ENCODE data around the gene OPN1LW. TPM values are rescaled to one million over a fixed set of nuclear protein-coding genes. Genes with fewer than 3 reads are reported as not detected.
"Not testable (repeated sequence)": the region's sequence is repeated elsewhere in the genome, so short reads cannot be mapped to it uniquely, and the experiment has no call there.

The OPN1LW gene
- total RNA-seq, 1 donor, result not detected

GRCh38 chrX:154142386-154142785, 1.7 kb upstream of the OPN1LW start:
- no peak for DNase-seq (ENCODE audit: low read depth)
- no peak for TF ChIP-seq CTCF (IDR thresholded peaks at IDR 0.05; ENCODE audit: insufficient read depth, low read depth, low read length)
- H3K4me3 ChIP-seq (ENCODE audit: low read depth, low read length), result no peak overlapping the region

- H3K4me3 ChIP-seq (ENCODE audit: low read depth, low read length), result no peak overlapping the region
- TF ChIP-seq CTCF (IDR thresholded peaks at IDR 0.05; ENCODE audit: insufficient read depth, low read depth, low read length), result no peak
- no peak for DNase-seq (ENCODE audit: low read depth)
Measured at GRCh38 chrX:154142950-154143745, 895 bp upstream of the OPN1LW start.

- H3K4me3 ChIP-seq (ENCODE audit: low read depth, low read length); DNase-seq (ENCODE audit: low read depth): not testable (repeated sequence)
Measured at GRCh38 chrX:154151030-154151429, 7.0 kb downstream of the OPN1LW start.

- not testable (repeated sequence) for H3K4me3 ChIP-seq (ENCODE audit: low read depth, low read length); DNase-seq (ENCODE audit: low read depth)
Measured at GRCh38 chrX:154156221-154156620, 12.2 kb downstream of the OPN1LW start.

GRCh38 chrX:154157207-154157606, 13.2 kb downstream of the OPN1LW start:
- DNase-seq (ENCODE audit: low read depth); H3K4me3 ChIP-seq (ENCODE audit: low read depth, low read length): not testable (repeated sequence)

GRCh38 chrX:154159345-154159744, 15.3 kb downstream of the OPN1LW start:
- not testable (repeated sequence) for H3K4me3 ChIP-seq (ENCODE audit: low read depth, low read length); DNase-seq (ENCODE audit: low read depth)

- DNase-seq (ENCODE audit: low read depth); H3K4me3 ChIP-seq (ENCODE audit: low read depth, low read length): not testable (repeated sequence)
Measured at GRCh38 chrX:154164902-154165301, 20.9 kb downstream of the OPN1LW start.

GRCh38 chrX:154168384-154168783, 24.3 kb downstream of the OPN1LW start:
- H3K4me3 ChIP-seq (ENCODE audit: low read depth, low read length); DNase-seq (ENCODE audit: low read depth): not testable (repeated sequence)

- not testable (repeated sequence) for H3K4me3 ChIP-seq (ENCODE audit: low read depth, low read length); DNase-seq (ENCODE audit: low read depth)
Measured at GRCh38 chrX:154172535-154172943, 28.5 kb downstream of the OPN1LW start.

GRCh38 chrX:154174356-154174755, 30.3 kb downstream of the OPN1LW start:
- not testable (repeated sequence) for DNase-seq (ENCODE audit: low read depth); H3K4me3 ChIP-seq (ENCODE audit: low read depth, low read length)

GRCh38 chrX:154182296-154182695, 38.3 kb downstream of the OPN1LW start, which contains the start of gene OPN1MW:
TSS of gene OPN1MW (plus strand) at chrX:154182596. CDS start at chrX:154182678, 82 bp downstream.
- DNase-seq (ENCODE audit: low read depth); H3K4me3 ChIP-seq (ENCODE audit: low read depth, low read length): not testable (repeated sequence)

- DNase-seq (ENCODE audit: low read depth); H3K4me3 ChIP-seq (ENCODE audit: low read depth, low read length): not testable (repeated sequence)
Measured at GRCh38 chrX:154183794-154184193, 39.8 kb downstream of the OPN1LW start.

- H3K4me3 ChIP-seq (ENCODE audit: low read depth, low read length); DNase-seq (ENCODE audit: low read depth): not testable (repeated sequence)
Measured at GRCh38 chrX:154192846-154193245, 48.8 kb downstream of the OPN1LW start.

GRCh38 chrX:154194316-154194715, 50.3 kb downstream of the OPN1LW start:
- not testable (repeated sequence) for DNase-seq (ENCODE audit: low read depth); H3K4me3 ChIP-seq (ENCODE audit: low read depth, low read length)

GRCh38 chrX:154196466-154196865, 52.4 kb downstream of the OPN1LW start:
- H3K4me3 ChIP-seq (ENCODE audit: low read depth, low read length); DNase-seq (ENCODE audit: low read depth): not testable (repeated sequence)

Data from fibroblast of villous mesenchyme (primary cell).